GM19193 (cell line): ENCODE data around the gene BTBD6.

Experiments used
- POLR2A ChIP-seq: IDR thresholded peaks from 4 replicates; pipeline ENCODE4 v1.6.1; 2011; ENCODE audit not compliant: insufficient read depth, insufficient read length; ENCODE audit errors: extremely low read depth

The BTBD6 gene

GRCh38 chr14:105219043-105219612 lies 29.2 kb upstream of the BTBD6 start:
- TF ChIP-seq POLR2A = no peak

GRCh38 chr14:105219753-105220152 lies 28.6 kb upstream of the BTBD6 start:
- no peak for TF ChIP-seq POLR2A

- no peak for TF ChIP-seq POLR2A
Observed at GRCh38 chr14:105220699-105221597, 27.4 kb upstream of the BTBD6 start.

- no peak for TF ChIP-seq POLR2A
Observed at GRCh38 chr14:105221598-105222178, 26.6 kb upstream of the BTBD6 start.

- no peak for TF ChIP-seq POLR2A
Observed at GRCh38 chr14:105223260-105223659, 25.1 kb upstream of the BTBD6 start.

GRCh38 chr14:105223770-105224544 lies 24.4 kb upstream of the BTBD6 start:
- no peak for TF ChIP-seq POLR2A

- no peak for TF ChIP-seq POLR2A
Observed at GRCh38 chr14:105224845-105225570, 23.3 kb upstream of the BTBD6 start.

- TF ChIP-seq POLR2A = no peak
Observed at GRCh38 chr14:105226198-105226597, 22.1 kb upstream of the BTBD6 start.

- no peak for TF ChIP-seq POLR2A
Observed at GRCh38 chr14:105227346-105227745, 21.0 kb upstream of the BTBD6 start.

- no peak for TF ChIP-seq POLR2A
Observed at GRCh38 chr14:105228562-105228961, 19.8 kb upstream of the BTBD6 start.

GRCh38 chr14:105229099-105229655 lies 19.2 kb upstream of the BTBD6 start:
- no peak for TF ChIP-seq POLR2A

- TF ChIP-seq POLR2A = no peak
Observed at GRCh38 chr14:105240811-105241576, 7.3 kb upstream of the BTBD6 start.

- TF ChIP-seq POLR2A = no peak
Observed at GRCh38 chr14:105241641-105242040, 6.7 kb upstream of the BTBD6 start.
